CD4-positive, alpha-beta T cell treated with Interleukin-2 at 100 ng/mL for 4 hours (primary cell): ENCODE data around the gene ARHGDIA.

Source experiments
- DNase-seq: peaks from one replicate; pipeline ENCODE4 v3.0.0-alpha.2; 2020; ENCODE audit warnings: low spot score

The ARHGDIA gene

GRCh38 chr17:81905993-81906392 is 34.9 kb upstream of the ARHGDIA start:
- DNase-seq, result no peak

- no peak for DNase-seq
These were observed 34.3 kb upstream of the ARHGDIA start for GRCh38 chr17:81905424-81905875.

GRCh38 chr17:81904600-81905423 is 33.7 kb upstream of the ARHGDIA start:
- DNase-seq, result no peak

GRCh38 chr17:81903896-81904599 is 32.9 kb upstream of the ARHGDIA start:
- no peak for DNase-seq

- DNase-seq, result no peak
These were observed 32.3 kb upstream of the ARHGDIA start for GRCh38 chr17:81903415-81903831.

GRCh38 chr17:81902653-81903414 is 31.7 kb upstream of the ARHGDIA start:
- no peak for DNase-seq

- no peak for DNase-seq
These were observed 31.0 kb upstream of the ARHGDIA start, which contains the start of gene NPB for GRCh38 chr17:81902023-81902652. TSS of gene NPB (plus strand) at chr17:81902238. CDS start at chr17:81902278, 40 bp downstream.

GRCh38 chr17:81901167-81902022 is 30.3 kb upstream of the ARHGDIA start:
- no peak for DNase-seq

GRCh38 chr17:81900181-81900820 is 29.2 kb upstream of the ARHGDIA start:
- DNase-seq, result no peak

- no peak for DNase-seq
These were observed 28.5 kb upstream of the ARHGDIA start for GRCh38 chr17:81899514-81900166.

- DNase-seq, result no peak
These were observed 27.7 kb upstream of the ARHGDIA start for GRCh38 chr17:81898885-81899284.

GRCh38 chr17:81898029-81898866 is 27.1 kb upstream of the ARHGDIA start:
- no peak for DNase-seq

- no peak for DNase-seq
These were observed 24.3 kb upstream of the ARHGDIA start for GRCh38 chr17:81895400-81895799.

GRCh38 chr17:81891303-81891552 is 20.1 kb upstream of the ARHGDIA start:
- DNase-seq, result no peak

GRCh38 chr17:81890447-81891302 is 19.5 kb upstream of the ARHGDIA start:
- no peak for DNase-seq

GRCh38 chr17:81889602-81890001 is 18.5 kb upstream of the ARHGDIA start:
- DNase-seq, result no peak

GRCh38 chr17:81888988-81889595 is 18.0 kb upstream of the ARHGDIA start:
- DNase-seq, result no peak
